Measurements from ENCODE around the gene PANX1.

The PANX1 gene

DNA sequence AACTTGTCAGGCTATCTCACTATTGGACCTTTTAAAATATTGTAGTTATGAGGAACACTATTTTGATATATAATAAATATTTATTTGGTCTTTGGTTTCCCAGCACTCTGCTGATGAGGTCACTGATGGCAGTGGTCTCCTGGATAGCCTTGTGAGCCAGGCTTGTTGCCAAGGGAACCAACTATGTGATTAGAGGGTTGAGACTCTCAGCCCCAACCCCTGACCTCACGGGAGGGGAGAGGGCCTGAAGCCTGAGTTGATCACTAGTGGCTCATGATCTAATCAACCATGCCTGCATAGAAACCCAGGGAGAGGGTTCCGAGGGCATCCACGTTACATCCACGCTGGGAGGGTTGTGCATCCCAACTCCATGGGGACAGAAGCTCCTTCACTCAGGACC lies 10.8 kb downstream of the PANX1 start:
- H3K36me3 Mint-ChIP-seq: peaks cover 11% of the 10 kb centered on the region
- H3K9me3 Mint-ChIP-seq: no peaks in the 10 kb centered on the region
- H3K27ac Mint-ChIP-seq: no peak overlapping the region
- peaks cover 78% of the 10 kb centered on the region for H3K4me1 Mint-ChIP-seq
- H3K4me3 Mint-ChIP-seq: no peak overlapping the region
- H3K27me3 Mint-ChIP-seq: no peaks in the 10 kb centered on the region
- no peak for ATAC-seq

DNA sequence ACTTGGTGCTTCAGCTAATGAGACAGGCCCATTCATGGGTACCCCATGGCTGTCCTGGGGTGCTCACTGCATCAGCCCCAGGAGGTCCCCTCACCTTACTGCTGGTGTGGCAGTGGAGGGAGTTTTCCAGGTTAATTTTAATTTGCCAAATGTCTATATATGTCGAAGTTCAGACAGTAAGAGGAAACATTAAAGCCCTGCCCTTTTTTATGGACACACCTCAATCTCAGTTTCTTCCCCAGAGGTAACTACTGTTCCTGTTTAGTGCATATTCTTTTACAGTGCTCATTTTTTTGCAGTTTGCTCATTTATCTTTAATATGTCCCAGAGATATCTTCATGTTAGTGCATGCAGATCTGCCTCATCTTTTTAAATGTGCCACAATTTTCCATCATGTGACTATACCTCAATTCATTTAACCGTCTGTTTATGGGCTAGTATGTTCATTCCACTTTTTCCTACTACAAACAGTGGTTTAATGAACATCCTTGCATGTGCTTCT lies 11.6 kb downstream of the PANX1 start:
- H3K4me1 Mint-ChIP-seq: peaks cover 78% of the 10 kb centered on the region
- no peak for ATAC-seq
- H3K36me3 Mint-ChIP-seq: peaks cover 11% of the 10 kb centered on the region
- H3K27ac Mint-ChIP-seq: no peak overlapping the region
- H3K27me3 Mint-ChIP-seq: no peaks in the 10 kb centered on the region
- no peaks in the 10 kb centered on the region for H3K9me3 Mint-ChIP-seq
- H3K4me3 Mint-ChIP-seq: no peak overlapping the region

DNA sequence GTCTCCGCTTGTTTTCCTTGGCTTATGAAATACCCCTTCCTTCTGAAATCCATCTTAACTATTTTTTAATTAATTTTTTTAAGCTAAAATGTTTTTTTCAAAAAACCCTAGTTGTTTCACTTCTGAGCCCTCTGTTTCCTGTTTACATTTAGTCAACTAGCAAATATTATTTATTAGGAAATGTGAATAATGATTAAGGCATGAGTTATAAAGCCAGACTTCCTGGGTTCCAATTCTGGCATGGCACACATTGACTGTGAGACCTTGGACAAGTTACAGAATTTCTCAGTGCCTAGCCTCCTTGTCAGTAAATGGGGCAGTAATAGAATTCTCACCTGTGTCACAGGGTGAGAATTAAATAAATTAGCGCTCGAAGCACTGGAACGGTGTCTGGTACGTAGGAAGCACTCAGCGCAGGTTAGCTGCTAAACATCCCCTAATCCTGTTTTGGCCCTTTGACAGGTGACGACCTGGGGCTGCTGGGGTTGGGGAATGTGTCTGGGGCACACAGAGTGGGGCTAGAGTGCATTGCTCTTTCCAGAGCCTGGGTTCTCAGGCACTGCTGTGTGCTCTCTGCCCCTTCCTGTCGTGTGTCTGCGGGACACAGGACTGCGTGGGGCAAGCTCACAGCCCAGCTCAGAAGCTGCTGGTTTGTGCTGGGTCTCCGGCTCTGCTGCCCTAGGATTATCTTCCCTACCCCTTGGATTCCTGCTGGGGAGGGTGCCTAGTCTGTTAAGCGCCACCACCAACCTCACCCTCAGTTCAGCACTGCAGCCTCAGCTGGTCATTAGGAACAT lies 13.1 kb downstream of the PANX1 start:
- Mint-ChIP-seq H3K36me3 (peaks cover 9% of the 10 kb centered on the region), H3K4me3 (no peak overlapping the region), H3K9me3 (no peaks in the 10 kb centered on the region), H3K4me1 (peaks cover 78% of the 10 kb centered on the region), H3K27me3 (no peaks in the 10 kb centered on the region), H3K27ac (no peak overlapping the region)
- ATAC-seq: no peak

DNA sequence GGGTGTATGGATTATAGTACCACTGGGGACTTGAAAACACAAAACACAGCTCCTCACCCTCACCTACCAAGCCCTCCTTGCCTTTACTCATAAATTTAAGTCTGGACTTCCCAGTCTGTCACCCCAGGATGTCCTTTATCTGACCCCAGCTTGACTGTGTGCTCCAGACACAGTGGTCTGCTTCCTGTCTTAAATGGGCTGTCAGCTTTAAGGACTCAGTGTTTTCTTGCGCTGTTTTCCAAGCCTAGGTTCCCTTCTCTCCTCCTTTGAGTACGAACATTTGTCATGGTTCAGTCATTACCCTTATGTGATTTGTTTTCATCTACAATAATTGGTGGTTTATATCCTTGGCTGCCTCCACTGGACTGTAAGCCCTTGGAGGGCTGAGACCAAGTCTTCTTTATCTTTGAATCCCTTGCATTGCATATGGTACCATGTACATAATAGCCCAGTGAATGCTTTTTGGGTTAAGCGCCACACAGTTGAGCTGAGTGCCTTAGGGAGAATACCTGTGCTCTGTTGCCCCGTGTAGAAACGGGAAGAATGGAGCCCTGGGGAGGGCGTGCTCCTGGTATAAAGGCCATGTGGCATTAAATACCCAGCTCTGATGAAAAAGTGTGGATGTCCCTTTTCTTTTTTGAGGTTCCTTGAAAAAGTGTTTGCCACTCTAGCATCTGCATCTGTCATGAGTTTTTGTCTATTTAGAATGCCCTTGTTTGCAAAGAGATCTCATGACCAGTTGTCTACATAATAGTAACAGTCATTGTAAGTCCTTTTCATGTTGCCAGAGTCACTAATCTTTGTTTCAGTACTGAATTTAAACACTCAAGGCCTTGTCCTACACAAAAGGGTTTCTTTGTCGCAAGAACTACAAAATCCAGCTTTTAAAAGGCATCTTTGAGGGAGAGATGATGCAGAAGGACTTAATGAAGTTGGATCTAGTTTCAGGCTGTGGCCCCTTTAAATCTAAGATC lies 14.0 kb downstream of the PANX1 start:
- Mint-ChIP-seq H3K4me1 (peaks cover 79% of the 10 kb centered on the region), H3K4me3 (no peak overlapping the region), H3K36me3 (peaks cover 6% of the 10 kb centered on the region), H3K27ac (no peak overlapping the region), H3K9me3 (no peaks in the 10 kb centered on the region), H3K27me3 (no peaks in the 10 kb centered on the region)
- no peak for ATAC-seq

DNA sequence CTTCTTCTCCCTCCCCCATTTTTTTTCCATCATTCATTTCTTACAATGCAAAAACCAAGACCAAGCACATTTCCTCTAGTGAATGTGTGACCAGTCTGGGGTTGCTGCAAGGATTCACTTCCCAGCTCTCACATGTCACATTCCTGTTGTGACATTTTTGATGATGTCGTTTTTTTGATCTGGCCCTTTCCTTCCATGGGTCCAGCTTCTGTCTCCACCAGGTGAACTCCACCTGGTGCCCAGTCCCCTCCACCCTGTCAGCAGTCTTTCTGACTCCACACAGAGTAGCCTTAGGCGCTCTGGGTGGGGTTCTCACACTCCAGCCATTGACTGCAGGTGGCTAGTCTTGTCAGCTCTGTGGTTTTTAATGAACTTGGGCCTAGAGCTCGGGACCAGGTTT lies 15.6 kb downstream of the PANX1 start:
- Mint-ChIP-seq H3K9me3 (no peaks in the 10 kb centered on the region), H3K4me3 (no peak overlapping the region), H3K4me1 (peaks cover 85% of the 10 kb centered on the region), H3K27me3 (no peaks in the 10 kb centered on the region), H3K27ac (peak overlapping the region; percentile 50), H3K36me3 (peaks cover 6% of the 10 kb centered on the region)
- ATAC-seq: no peak

DNA sequence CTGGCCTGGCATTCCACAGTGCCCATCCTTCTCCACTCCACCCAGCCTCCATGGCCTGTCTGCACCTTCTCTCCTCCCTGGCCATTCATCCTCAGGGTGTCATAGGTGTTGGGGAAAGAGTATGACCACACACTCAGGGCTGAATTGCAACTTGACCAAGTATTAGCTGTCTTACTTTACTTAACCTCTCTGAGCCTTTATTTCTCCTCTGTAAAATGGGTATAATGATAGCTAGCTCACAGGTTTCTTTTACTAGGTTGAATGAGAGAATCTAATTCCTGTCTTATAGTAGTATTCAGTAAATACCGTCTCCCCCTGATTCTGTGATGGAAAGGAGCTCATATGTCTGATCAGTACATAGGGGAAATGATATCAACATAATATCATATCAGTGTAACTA lies 16.0 kb downstream of the PANX1 start:
- Mint-ChIP-seq H3K27me3 (no peaks in the 10 kb centered on the region), H3K9me3 (no peaks in the 10 kb centered on the region), H3K4me1 (peaks cover 86% of the 10 kb centered on the region), H3K4me3 (no peak overlapping the region), H3K36me3 (peaks cover 6% of the 10 kb centered on the region), H3K27ac (peak overlapping the region; percentile 50)
- no peak for ATAC-seq

DNA sequence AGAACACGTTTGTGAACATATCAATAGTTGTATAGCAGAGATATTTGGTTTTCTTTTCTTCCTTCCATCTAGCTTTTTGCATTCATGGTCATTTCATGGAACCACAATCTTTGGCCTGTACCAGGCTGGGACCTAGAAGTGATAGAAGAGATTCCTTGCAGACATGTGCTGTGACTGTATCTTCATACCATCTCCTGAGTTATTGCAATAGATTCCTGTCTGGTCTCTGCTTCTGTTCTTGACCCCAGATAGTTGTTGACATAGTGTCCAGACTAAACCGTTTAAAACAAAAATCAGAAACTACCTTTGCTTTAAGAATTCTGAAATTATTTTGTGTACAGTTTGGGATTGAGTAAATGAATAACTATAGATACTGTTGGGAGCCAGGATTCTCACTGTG lies 16.8 kb downstream of the PANX1 start:
- H3K27me3 Mint-ChIP-seq: no peaks in the 10 kb centered on the region
- H3K27ac Mint-ChIP-seq: no peak overlapping the region
- no peak overlapping the region for H3K4me3 Mint-ChIP-seq
- no peaks in the 10 kb centered on the region for H3K9me3 Mint-ChIP-seq
- H3K36me3 Mint-ChIP-seq: peaks cover 6% of the 10 kb centered on the region
- ATAC-seq: no peak
- H3K4me1 Mint-ChIP-seq: peaks cover 86% of the 10 kb centered on the region

DNA sequence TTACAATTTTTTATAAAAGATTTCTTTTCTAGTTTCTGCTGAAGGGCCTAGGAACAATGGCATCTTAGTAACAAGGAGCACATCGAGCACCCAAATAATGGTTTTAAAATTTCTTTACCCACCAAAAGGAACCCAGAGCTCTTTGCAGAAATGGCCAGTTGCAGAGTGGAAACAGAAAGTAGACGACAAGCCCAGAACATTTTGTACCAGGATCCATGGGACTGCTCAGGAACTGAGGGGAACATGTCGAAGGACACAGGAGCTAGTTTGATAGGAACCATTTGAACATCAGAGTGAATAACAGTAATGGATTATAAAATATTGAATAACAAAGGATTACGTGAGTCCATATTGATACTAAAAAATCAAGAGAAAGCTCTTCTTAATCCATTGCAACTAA lies 17.3 kb downstream of the PANX1 start:
- Mint-ChIP-seq H3K4me3 (no peak overlapping the region), H3K27ac (no peak overlapping the region), H3K4me1 (peaks cover 89% of the 10 kb centered on the region), H3K9me3 (no peaks in the 10 kb centered on the region), H3K36me3 (peaks cover 6% of the 10 kb centered on the region), H3K27me3 (no peaks in the 10 kb centered on the region)
- no peak for ATAC-seq

DNA sequence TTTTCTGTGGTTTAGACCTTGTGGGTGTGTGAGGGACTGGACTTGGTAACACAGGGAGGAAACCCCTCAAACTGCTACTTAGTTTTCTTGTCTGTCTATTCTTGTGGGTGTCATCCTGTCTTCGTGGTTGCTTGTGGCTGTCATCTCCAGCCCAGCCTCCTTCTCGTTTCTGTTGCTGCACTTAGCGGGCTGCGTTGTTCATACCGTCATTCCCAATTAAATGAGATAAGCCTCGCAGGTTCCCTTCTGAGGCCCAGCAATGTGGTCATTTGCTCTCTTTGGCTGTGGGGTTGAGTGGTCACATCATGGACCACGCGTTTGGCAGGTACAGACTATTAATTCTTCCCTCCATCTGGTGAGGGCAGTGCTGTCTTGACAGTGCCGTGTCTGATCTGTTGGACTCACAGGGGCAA lies 18.8 kb downstream of the PANX1 start:
- peak; percentile 77 for ATAC-seq
- no peaks in the 10 kb centered on the region for H3K9me3 Mint-ChIP-seq
- H3K27me3 Mint-ChIP-seq: no peaks in the 10 kb centered on the region
- peak overlapping the region; percentile 19 for H3K4me3 Mint-ChIP-seq
- peaks cover 6% of the 10 kb centered on the region for H3K36me3 Mint-ChIP-seq
- peaks cover 99% of the 10 kb centered on the region for H3K4me1 Mint-ChIP-seq
- peak overlapping the region; percentile 20 for H3K27ac Mint-ChIP-seq

DNA sequence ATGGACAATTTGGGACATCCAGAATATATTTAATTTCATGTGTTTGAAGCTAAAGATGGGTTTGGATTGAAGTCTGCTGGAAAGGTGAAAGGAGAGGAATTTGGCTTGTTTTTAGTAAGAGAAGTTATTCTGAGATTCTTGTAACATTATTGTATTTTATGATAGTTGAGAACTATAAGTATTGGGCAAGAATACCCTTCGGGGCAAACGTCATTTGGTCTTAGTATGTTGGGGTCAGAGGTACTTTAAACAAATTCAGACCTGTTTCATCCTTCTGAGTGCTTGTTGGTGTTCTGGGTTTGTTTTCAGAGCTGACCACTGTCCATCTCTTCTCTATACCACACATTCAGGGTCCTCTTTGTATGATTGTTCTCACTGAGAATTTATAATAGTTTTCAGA lies 19.5 kb downstream of the PANX1 start:
- Mint-ChIP-seq H3K27me3 (no peaks in the 10 kb centered on the region), H3K36me3 (peaks cover 6% of the 10 kb centered on the region), H3K27ac (no peak overlapping the region), H3K4me3 (no peak overlapping the region), H3K4me1 (peaks cover 99% of the 10 kb centered on the region), H3K9me3 (no peaks in the 10 kb centered on the region)
- no peak for ATAC-seq

DNA sequence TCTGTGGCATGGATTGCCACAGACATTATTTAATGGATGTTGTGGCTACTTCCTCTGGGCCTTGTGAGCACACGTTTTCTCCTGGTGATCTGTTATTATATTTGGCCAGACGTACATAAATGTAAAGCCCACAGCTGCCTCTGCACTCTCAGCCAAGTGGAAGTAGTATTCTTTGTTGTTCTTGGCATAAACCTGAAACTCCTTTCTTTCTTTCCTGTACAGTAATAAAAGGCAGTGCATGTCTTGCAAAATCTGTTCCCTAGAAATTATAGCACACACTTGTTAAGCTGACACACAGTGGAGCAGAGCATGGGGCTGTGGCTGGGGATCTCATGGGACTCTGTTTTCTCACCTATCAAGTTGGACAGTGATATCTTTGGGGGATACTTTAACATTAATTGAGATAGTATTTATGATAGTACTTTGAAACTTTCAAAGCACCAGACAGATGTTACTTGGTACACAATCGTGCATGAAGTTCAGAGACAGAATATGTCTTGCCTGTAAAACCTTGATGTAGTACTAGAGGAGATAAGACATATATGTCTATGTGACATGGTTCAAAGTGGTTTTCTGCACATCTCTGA lies 20.9 kb downstream of the PANX1 start:
- Mint-ChIP-seq H3K9me3 (no peaks in the 10 kb centered on the region), H3K4me1 (peaks cover 97% of the 10 kb centered on the region), H3K27me3 (no peaks in the 10 kb centered on the region), H3K4me3 (no peak overlapping the region), H3K36me3 (peaks cover 11% of the 10 kb centered on the region), H3K27ac (peak overlapping the region; percentile 28)
- no peak for ATAC-seq

DNA sequence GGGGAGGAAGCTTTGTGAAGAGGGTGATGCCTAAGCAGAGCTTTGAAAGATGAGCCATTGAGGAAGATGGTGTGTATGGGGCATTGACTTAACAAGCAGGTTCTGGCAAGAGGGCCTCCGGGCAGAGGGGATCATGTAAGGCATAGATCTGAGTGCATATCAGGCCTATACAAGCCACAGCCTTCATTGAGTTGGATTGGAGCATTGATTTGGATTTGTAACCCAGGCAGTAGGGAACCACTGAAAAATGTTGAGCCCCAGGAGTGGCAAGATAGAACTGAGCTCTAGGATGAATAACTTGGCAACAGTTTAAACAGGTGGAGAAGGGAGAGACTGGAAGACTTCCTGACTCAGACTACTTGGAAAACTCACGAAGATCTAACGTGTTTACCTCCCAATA lies 21.4 kb downstream of the PANX1 start:
- H3K27ac Mint-ChIP-seq: no peak overlapping the region

DNA sequence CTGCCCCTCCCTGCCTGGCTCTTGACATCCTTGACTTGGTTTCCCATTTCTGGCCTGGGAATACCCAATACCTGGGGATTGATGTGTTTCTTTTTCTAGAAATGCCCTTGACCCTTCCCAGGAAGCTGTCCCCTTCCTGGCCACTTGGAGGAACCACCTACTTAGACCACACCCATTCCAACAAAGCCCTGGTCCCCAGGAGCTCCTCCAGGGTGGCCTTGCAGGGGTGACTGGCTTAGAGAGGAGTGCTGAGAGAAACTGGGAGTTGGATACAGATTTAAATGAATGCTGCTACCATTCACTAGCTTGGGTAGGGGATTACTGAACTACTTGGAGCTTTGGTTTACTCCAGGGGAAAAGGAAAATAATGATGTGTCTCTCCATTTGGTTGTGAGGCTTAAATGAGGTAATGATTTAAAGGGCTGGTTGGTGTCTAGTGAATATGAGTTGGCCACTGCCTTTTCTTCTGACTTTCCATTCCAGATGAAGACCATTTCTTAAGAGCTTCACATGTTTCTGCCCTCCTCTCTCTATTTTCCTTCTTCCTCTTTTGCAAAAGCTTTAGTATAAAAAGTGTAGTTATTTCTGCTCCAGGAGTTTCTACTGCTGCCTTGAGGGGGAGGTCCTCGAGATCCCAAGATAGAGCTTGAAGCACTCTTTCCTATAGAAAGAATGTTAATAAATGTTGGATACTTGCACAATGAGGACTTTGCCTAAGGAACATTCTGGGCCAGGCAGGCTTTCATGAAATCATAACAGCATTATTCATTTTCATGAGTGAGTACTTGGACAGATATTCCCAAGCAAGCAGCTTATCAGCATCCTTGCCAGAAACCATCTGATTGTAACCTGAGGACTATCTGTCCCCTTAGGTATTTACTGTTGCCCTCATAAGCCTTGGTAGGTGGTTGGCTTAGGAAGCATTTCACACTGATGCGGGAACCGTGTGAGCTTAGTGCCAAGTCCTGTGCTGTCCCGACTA lies 22.4 kb downstream of the PANX1 start:
- Mint-ChIP-seq H3K27me3 (no peaks in the 10 kb centered on the region), H3K27ac (peak overlapping the region; percentile 62), H3K36me3 (peaks cover 9% of the 10 kb centered on the region), H3K9me3 (no peaks in the 10 kb centered on the region), H3K4me3 (no peak overlapping the region), H3K4me1 (peaks cover 83% of the 10 kb centered on the region)
- no peak for ATAC-seq

More for the DNA sequence above, 21.4 kb downstream of the PANX1 start:
- no peak overlapping the region for H3K4me3 Mint-ChIP-seq
- H3K36me3 Mint-ChIP-seq: peaks cover 11% of the 10 kb centered on the region
- ATAC-seq: no peak
- peaks cover 92% of the 10 kb centered on the region for H3K4me1 Mint-ChIP-seq
- H3K9me3 Mint-ChIP-seq: no peaks in the 10 kb centered on the region
- no peaks in the 10 kb centered on the region for H3K27me3 Mint-ChIP-seq

DNA sequence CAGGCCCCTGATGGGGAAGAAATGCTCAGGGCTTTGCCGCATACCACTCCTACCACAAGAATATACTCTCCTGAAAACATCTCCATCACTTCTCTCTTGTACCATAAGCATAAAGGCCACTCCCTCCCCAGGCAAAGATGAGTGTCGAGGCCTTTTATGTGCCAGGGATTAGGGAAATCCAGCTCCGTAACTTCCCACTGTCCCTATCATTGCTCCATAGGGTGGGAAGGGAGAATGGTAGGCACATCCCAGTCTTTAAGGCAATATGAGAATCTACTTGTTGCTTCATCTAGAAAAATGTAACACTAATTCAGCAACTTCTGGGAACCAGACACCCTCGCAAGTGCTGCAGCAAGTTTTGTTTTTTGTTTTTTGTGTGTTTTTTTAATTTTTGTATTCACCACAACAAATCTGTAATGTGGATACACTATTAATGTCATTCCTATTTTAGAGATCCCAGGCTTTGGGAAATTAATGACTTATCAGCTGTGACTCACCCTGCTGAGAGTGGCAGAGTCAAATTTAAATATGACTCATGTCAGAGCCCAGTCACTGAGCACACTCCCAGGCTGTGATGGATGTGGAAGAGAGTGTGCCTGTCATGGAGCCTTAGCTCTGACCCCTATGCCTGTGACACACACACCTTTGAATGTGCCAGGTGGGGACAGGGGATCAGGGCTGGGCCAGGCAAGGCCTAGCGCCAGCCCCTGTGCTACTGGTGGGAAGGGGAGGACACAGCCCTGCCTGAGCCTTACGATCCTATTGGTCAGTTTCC lies 23.4 kb downstream of the PANX1 start:
- Mint-ChIP-seq H3K27ac (peak overlapping the region; percentile 62), H3K36me3 (peaks cover 19% of the 10 kb centered on the region), H3K27me3 (no peaks in the 10 kb centered on the region), H3K9me3 (no peaks in the 10 kb centered on the region), H3K4me3 (no peak overlapping the region), H3K4me1 (peaks cover 72% of the 10 kb centered on the region)
- ATAC-seq: peak; percentile 64

Measured in stimulated activated memory B cell treated with anti-CD40 and anti-IgM and Interleukin-4, amounts not matched to agents 10 μg/mL and 1 μg/mL and 100 μg/mL, for 72 hours (primary cell).